HG03175 (cell line): Measurements from ENCODE around the gene SEPTIN10.
A peak's percentile ranks its signal among the peaks of the same experiment; 100 is the strongest.

Experiments used
- ATAC-seq: cut with Tn5 transposase; IDR thresholded peaks from one replicate; pipeline ENCODE4 v1.9.1; 2021; ENCODE audit warnings: mild to moderate bottlenecking, moderate library complexity; ENCODE audit not compliant: unreplicated experiment

SEPTIN10 gene

GRCh38 chr2:109525836-109526235 lies 87.9 kb downstream of the SEPTIN10 start:
- ATAC-seq: no peak

GRCh38 chr2:109523536-109524361 lies 90.0 kb downstream of the SEPTIN10 start:
- no peak for ATAC-seq

- ATAC-seq: no peak
Observed at GRCh38 chr2:109523121-109523520, 90.6 kb downstream of the SEPTIN10 start.

DNA sequence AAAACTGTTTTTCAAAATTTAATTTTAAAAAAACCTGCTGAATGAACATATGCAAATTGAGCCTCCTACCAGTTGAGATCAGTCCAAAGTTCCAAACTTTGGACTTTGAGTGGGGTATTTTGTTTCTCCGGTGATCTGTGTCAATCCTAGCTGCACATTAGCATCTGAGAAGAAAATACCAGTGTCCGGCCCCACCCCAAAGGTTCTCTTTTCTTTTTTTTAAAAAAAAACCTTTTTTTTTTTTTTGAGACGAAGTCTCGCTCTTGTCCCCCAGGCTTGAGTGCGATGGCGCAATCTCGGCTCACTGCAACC lies 91.7 kb downstream of the SEPTIN10 start:
- no peak for ATAC-seq

DNA sequence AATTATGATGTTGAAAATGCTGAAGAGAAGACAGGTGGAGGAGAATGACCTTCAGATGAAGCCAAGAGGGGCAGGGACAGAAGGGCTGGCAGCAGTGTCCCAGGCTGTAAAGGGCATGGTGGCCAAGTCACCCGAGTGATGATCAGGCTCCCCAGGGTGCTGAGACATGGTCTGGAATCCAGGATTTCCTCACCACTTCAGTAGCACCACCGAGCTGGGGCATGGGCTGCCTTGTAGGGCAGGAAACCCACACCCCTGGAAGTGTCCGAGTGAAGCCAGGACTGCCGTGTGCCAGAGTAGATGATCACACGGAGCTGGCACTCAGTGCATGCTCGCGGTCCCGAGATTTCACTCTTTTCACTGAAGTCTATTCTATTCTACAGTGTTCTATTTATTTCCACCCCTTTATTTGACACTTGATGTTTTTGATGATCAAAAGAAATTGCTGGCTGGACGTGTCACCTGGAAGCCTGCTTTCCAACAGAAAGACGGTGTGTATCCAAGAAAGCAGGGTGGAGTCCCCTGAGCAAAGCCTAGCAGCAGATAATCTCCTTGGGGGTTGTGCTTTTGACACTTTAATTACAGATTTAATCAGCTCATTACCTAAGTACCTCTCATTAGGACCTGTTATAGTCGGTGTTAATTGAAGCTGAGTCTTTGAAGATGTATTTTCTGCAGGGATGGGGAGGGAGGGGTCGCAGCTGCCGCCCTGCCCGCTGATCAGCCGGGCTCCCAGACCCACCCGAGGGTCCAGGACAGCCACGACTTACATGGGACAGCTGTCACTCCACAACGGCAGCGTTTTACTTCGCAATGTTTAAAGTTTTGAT lies 92.3 kb downstream of the SEPTIN10 start:
- ATAC-seq: no peak

DNA sequence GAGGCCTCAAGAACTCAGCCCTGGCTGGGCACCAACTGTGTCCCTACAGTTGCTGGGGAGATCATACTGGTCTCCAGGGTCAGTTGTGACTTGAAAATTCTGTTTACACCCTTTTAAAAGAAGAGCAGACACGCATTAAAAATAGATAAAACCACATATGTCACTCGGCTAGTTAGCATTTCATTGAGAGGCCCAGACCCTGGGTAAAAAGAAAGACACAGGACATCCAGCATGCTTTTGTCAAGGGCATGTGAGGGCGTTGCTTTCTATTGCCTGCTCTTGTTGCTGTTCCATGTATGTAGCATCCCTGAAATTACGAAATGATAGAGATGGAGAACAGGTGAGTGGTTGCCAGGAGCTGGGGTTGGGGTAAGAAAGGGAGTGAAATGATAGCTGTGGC lies 94.3 kb downstream of the SEPTIN10 start:
- no peak for ATAC-seq

- ATAC-seq: no peak
Observed at GRCh38 chr2:109517118-109517889, 96.5 kb downstream of the SEPTIN10 start.

GRCh38 chr2:109516445-109517117 lies 97.2 kb downstream of the SEPTIN10 start:
- ATAC-seq: no peak

DNA sequence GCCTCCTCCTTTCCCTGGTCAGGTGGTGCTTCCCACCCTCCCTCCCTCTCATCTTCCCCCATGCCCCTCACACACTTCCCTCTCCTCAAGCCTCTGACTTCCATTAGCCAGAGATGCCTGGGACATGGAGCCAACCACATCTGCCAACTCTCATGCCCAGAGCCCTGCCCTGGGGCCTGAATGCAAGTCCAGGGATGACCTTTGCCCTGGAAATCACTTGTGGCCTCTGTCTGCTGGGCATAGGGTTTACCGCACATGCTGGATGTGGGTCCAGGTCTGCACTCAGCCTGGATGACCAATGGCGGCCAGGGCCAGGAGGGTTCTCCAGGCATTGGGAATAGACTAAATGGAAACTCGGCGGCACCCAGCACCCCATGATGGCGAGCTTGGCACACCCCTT lies 98.9 kb downstream of the SEPTIN10 start:
- ATAC-seq: no peak

DNA sequence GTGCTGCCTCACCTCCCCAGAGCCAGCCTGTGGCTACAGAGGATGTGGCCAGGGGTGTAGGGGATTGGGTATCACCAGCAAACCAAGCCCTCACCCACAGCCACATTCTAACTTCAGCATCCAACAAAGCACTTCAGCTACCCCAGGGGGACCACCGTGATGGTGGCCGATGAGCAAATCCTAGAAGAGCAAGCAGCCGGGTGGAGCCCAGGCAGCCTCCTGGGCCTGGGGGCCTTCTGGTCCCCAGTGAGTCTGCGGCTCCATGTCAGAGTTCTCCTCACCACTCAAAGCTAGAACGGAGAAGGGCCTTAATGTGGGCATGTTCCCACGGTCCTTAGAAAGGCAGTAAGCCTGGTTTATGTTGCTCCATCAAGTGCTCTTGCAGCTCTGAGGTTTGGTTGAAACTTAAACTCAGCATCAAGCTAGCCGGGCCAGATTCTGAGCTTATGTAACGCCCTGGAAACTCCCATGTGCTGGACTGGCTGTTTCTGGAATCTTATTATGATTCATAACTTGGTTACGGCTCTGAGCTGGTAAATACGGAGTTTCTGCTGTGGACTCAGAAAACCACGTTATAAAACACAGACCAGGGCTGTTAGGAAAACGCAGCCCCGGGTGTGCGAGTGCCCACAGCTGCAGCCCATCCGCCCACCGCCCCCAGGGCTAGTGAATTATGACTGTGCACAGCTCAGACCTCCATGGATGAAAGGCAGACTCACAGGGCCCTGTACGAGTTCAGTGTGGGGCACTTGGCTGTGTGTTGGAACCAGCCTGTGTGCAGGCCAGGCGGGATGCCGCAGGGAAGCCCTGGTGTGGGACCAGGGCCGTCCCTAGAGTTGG lies 99.8 kb downstream of the SEPTIN10 start:
- ATAC-seq: peak; percentile 65

DNA sequence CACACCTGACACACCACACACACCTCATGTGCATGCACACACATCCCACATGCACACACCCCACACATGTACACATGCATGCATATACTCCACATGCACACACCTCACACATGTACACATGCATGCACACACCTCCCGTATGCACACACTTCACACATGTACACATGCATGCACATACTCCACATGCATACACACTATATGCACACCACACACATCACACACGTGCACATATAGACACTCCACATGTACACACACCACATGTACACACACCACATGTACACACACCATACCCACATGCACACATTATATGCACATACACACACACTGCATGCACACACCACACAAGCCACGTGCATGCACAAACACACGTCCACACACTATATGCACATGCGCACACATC lies 100.5 kb downstream of the SEPTIN10 start:
- ATAC-seq: no peak

GRCh38 chr2:109512076-109512475 lies 101.7 kb downstream of the SEPTIN10 start:
- ATAC-seq: no peak

GRCh38 chr2:109511168-109511567 lies 102.6 kb downstream of the SEPTIN10 start:
- ATAC-seq: no peak

DNA sequence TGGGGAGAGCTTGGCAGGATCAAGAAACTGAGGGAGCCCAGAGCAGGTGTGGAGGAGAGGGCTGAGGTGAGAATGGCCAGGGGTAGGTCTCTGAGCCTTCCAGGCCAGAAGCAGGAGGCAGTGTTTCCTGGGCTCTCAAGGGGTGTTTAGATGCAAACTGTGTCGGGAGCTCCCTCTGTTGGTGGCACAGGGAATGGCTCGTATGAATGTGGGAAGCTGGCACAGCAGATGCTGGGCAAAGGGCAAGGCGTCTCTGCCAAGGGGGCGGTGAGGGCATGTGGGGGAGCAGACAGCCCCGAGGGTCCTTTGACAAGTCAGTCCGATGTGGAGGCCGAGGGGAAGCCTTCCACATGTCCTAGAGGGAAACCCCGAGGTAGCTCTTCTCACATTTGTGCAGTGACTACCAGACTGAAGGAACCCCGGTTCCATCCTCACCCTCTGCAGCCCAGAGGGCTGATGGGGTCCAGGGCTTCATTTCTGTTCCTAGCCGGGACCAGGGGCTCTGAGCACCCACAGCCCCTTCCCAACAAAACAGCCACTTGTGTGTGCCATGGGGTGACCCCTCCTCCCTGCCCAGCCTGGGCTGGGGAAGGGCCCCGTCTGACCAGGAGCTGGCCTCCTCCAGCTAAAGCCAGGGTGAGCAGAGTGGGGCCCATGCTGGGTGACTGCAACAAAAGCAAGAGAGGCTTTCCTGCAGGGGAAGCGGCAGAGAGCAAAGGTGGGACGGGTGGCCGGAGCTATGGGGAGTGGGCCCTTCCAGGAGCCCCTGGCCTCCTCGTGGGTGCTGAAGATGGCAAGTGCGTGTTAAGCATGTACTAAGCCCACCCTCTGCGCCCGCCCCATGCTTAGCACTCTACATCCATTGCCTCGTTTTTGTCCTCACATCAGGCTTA lies 103.4 kb downstream of the SEPTIN10 start:
- peak; percentile 30 for ATAC-seq

DNA sequence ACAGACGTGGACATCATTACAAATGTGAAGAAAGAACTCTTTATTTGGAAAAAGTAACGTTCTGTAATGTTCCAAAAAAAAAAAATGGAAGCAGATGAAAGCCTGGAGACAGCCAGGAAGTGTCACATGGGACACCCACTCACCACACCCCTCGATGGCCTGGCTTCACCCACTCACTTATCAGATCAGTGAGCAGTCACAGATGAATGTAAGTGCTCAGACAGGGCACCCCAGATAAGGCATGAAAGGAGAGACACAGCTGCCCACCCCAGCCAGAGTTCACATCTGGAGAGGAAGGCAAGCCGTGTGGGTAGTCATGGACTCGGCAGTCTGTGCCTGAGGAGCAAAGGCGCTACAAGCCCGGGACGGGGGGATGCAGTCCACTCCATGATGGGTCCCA lies 105.2 kb downstream of the SEPTIN10 start:
- ATAC-seq: no peak

DNA sequence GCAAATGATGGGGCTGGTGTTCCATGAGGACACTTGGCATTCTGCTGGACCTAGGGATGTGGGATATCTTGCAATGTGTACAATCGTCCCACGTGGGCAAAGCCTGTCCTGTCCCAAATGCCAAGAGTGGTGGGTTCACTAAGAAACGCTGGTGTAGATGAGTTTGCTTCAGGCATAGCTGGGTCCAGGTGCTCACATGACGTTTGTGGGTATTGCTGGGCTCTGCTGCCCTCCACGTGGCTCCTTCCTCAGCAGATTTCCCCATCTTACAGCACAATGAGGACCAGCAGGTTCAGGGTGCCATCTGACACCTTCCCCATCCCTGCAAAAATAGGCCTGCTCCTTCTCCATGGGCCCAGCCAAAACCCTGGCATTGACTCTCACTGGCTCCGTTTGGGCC lies 105.9 kb downstream of the SEPTIN10 start:
- no peak for ATAC-seq

DNA sequence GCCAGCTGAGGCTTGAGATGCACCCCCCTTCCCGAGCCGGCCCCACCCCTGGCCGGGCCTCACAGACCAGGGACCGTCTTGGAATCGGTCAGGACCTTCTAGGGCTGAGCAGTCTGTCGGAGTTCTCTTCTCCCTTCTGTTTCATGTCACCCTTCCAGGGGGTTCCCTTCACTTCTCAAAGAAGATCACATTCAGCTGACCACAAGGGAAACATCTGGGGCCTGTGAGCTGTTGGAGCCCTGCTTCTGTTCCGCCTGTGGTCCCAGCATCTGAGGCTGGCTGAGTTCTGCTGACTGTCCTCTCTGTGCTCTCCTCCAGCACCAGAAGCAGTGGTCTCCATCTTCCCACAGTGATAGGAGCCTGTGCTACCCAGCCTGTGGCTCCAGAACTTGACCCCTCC lies 106.5 kb downstream of the SEPTIN10 start:
- no peak for ATAC-seq

- ATAC-seq: no peak
Observed at GRCh38 chr2:109503191-109503590, 110.6 kb downstream of the SEPTIN10 start.

- ATAC-seq: no peak
Observed at GRCh38 chr2:109501461-109501860, 112.3 kb downstream of the SEPTIN10 start.
